ENCODE data around the gene ELAPOR1.

ELAPOR1 gene

GRCh38 chr1:109069294-109069693, 44.6 kb upstream of the ELAPOR1 start:
- Histone ChIP-seq H3K79me2 (ENCODE audit: low read length) (no peaks in the 10 kb centered on the region), H3K4me3 (ENCODE audit: low read length) (no peak overlapping the region), H3K27me3 (replicated peaks; ENCODE audit: insufficient read depth, low read length) (no peaks in the 10 kb centered on the region), H3K27ac (ENCODE audit: low read length) (no peak overlapping the region), H2AFZ (ENCODE audit: low read length) (no peak overlapping the region), H3K4me2 (ENCODE audit: low read depth, low read length) (no peak overlapping the region), H3K9me2 (replicated peaks; ENCODE audit: insufficient read depth, low read length) (no peaks in the 10 kb centered on the region), H3K9me3 (replicated peaks; ENCODE audit: insufficient read depth, low read length) (no peaks in the 10 kb centered on the region), H4K20me1 (ENCODE audit: insufficient read depth, low read length) (no peaks in the 10 kb centered on the region), H3K4me1 (ENCODE audit: low read length) (no peaks in the 10 kb centered on the region), H3K9ac (ENCODE audit: low read length) (no peak overlapping the region), H3F3A (ENCODE audit: insufficient read depth, low read length) (no peaks in the 10 kb centered on the region), H3K36me3 (replicated peaks; ENCODE audit: insufficient read depth, low read length) (no peaks in the 10 kb centered on the region)
- TF ChIP-seq EZH2phosphoT487 (IDR thresholded peaks at IDR 0.05; ENCODE audit: low read length) (no peak), EZH2 (optimal IDR thresholded peaks at IDR 0.05; ENCODE audit: low read depth, low read length) (no peak), CTCF (IDR thresholded peaks at IDR 0.05; ENCODE audit: low read length) (no peak)
- DNase-seq: no peak

GRCh38 chr1:109075531-109076490, 38.1 kb upstream of the ELAPOR1 start, which contains the start of gene TAF13:
TSS of gene TAF13 (minus strand) at chr1:109076003. CDS start at chr1:109075947, 56 bp downstream.
- peak within 1 kb of the TSS; percentile 52 for H2AFZ ChIP-seq (ENCODE audit: low read length)

GRCh38 chr1:109078317-109078716, 35.6 kb upstream of the ELAPOR1 start:
- Histone ChIP-seq H4K20me1 (ENCODE audit: insufficient read depth, low read length) (no peaks in the 10 kb centered on the region), H3K4me3 (ENCODE audit: low read length) (no peak overlapping the region), H3K4me1 (ENCODE audit: low read length) (no peaks in the 10 kb centered on the region), H3F3A (ENCODE audit: insufficient read depth, low read length) (no peaks in the 10 kb centered on the region), H3K27me3 (replicated peaks; ENCODE audit: insufficient read depth, low read length) (no peaks in the 10 kb centered on the region), H3K27ac (ENCODE audit: low read length) (no peak overlapping the region), H3K9ac (ENCODE audit: low read length) (no peak overlapping the region), H3K9me2 (replicated peaks; ENCODE audit: insufficient read depth, low read length) (no peaks in the 10 kb centered on the region), H2AFZ (ENCODE audit: low read length) (no peak overlapping the region), H3K36me3 (replicated peaks; ENCODE audit: insufficient read depth, low read length) (no peaks in the 10 kb centered on the region), H3K4me2 (ENCODE audit: low read depth, low read length) (no peak overlapping the region), H3K79me2 (ENCODE audit: low read length) (peaks cover 10% of the 10 kb centered on the region), H3K9me3 (replicated peaks; ENCODE audit: insufficient read depth, low read length) (no peaks in the 10 kb centered on the region)
- DNase-seq: no peak
- TF ChIP-seq EZH2 (optimal IDR thresholded peaks at IDR 0.05; ENCODE audit: low read depth, low read length): no peak
- no peak for TF ChIP-seq EZH2phosphoT487 (IDR thresholded peaks at IDR 0.05; ENCODE audit: low read length)
- no peak for TF ChIP-seq CTCF (IDR thresholded peaks at IDR 0.05; ENCODE audit: low read length)

More at GRCh38 chr1:109075531-109076490, 38.1 kb upstream of the ELAPOR1 start, which contains the start of gene TAF13:
- no peaks in the 10 kb centered on the region for H3K36me3 ChIP-seq (replicated peaks; ENCODE audit: insufficient read depth, low read length)
- H3K9ac ChIP-seq (ENCODE audit: low read length): peak within 1 kb of the TSS; percentile 71
- peak; percentile 79 for DNase-seq
- no peaks in the 10 kb centered on the region for H3K4me1 ChIP-seq (ENCODE audit: low read length)
- peak within 1 kb of the TSS; percentile 84 for H3K4me3 ChIP-seq (ENCODE audit: low read length)
- peak within 1 kb of the TSS; percentile 53 for H3K4me2 ChIP-seq (ENCODE audit: low read depth, low read length)
- no peaks in the 10 kb centered on the region for H3K27me3 ChIP-seq (replicated peaks; ENCODE audit: insufficient read depth, low read length)
- no peaks in the 10 kb centered on the region for H4K20me1 ChIP-seq (ENCODE audit: insufficient read depth, low read length)
- peak within 1 kb of the TSS; percentile 49 for H3K27ac ChIP-seq (ENCODE audit: low read length)
- no peaks in the 10 kb centered on the region for H3F3A ChIP-seq (ENCODE audit: insufficient read depth, low read length)
- TF ChIP-seq EZH2phosphoT487 (IDR thresholded peaks at IDR 0.05; ENCODE audit: low read length): no peak
- no peak for TF ChIP-seq CTCF (IDR thresholded peaks at IDR 0.05; ENCODE audit: low read length)
- TF ChIP-seq EZH2 (optimal IDR thresholded peaks at IDR 0.05; ENCODE audit: low read depth, low read length): no peak
- H3K79me2 ChIP-seq (ENCODE audit: low read length): peaks cover 10% of the 10 kb centered on the region
- H3K9me3 ChIP-seq (replicated peaks; ENCODE audit: insufficient read depth, low read length): no peaks in the 10 kb centered on the region
- H3K9me2 ChIP-seq (replicated peaks; ENCODE audit: insufficient read depth, low read length): no peaks in the 10 kb centered on the region
